RPMI7951 (cell line): ENCODE data around the gene ULK4. TPM values are rescaled to one million over a fixed set of nuclear protein-coding genes. Genes with fewer than 3 reads are reported as not detected.
A peak's percentile ranks its signal among the peaks of the same experiment; 100 is the strongest.
"Not testable (repeated sequence)": the region's sequence is repeated elsewhere in the genome, so short reads cannot be mapped to it uniquely, and the experiment has no call there.

Experiments used
- DNase-seq: peaks from one replicate; pipeline ENCODE4 v3.0.0-alpha.2; 2012; ENCODE audit warnings: low read depth
- total RNA-seq: library from RNA; depleted of rRNA; stranded (reverse); fragments of >200 nt; shearing (Covaris generic); gene quantifications from 2 replicates; pipeline ENCODE4 v1.2.3, GENCODE V29; 2014; rRNA removed

Gene ULK4
- total RNA-seq, result 8.4 and 9.0 TPM in 2 replicates

- DNase-seq, result peak; percentile 100
Observed at GRCh38 chr3:41961751-41962679, at the start of gene ULK4. ULK4 (minus strand) TSS chr3:41962103; CDS start chr3:41954759, 7,344 bp downstream.

GRCh38 chr3:42010530-42010929 is 48.6 kb upstream of the ULK4 start:
- no peak for DNase-seq

- DNase-seq, result no peak
Observed at GRCh38 chr3:42009456-42009855, 47.6 kb upstream of the ULK4 start.

GRCh38 chr3:42007785-42008184 is 45.9 kb upstream of the ULK4 start:
- no peak for DNase-seq

GRCh38 chr3:42005401-42005800 is 43.5 kb upstream of the ULK4 start:
- no peak for DNase-seq

- no peak for DNase-seq
Observed at GRCh38 chr3:42002790-42003189, 40.9 kb upstream of the ULK4 start.

- no peak for DNase-seq
Observed at GRCh38 chr3:42001777-42002176, 39.9 kb upstream of the ULK4 start.

GRCh38 chr3:41999909-42000308 is 38.0 kb upstream of the ULK4 start:
- no peak for DNase-seq

GRCh38 chr3:41997702-41998550 is 36.0 kb upstream of the ULK4 start:
- peak; percentile 35 for DNase-seq

GRCh38 chr3:41991437-41991836 is 29.5 kb upstream of the ULK4 start:
- peak; percentile 39 for DNase-seq

- no peak for DNase-seq
Observed at GRCh38 chr3:41989518-41989917, 27.6 kb upstream of the ULK4 start.

GRCh38 chr3:41987627-41988026 is 25.7 kb upstream of the ULK4 start:
- no peak for DNase-seq

- DNase-seq, result no peak
Observed at GRCh38 chr3:41986561-41986960, 24.7 kb upstream of the ULK4 start.

- DNase-seq, result no peak
Observed at GRCh38 chr3:41985018-41985417, 23.1 kb upstream of the ULK4 start.

- not testable (repeated sequence) for DNase-seq
Observed at GRCh38 chr3:41983091-41983490, 21.2 kb upstream of the ULK4 start.

- not testable (repeated sequence) for DNase-seq
Observed at GRCh38 chr3:41977401-41977800, 15.5 kb upstream of the ULK4 start.

GRCh38 chr3:41975416-41976103 is 13.7 kb upstream of the ULK4 start:
- no peak for DNase-seq

- no peak for DNase-seq
Observed at GRCh38 chr3:41974223-41974622, 12.3 kb upstream of the ULK4 start.

- no peak for DNase-seq
Observed at GRCh38 chr3:41972802-41973201, 10.9 kb upstream of the ULK4 start.

GRCh38 chr3:41966206-41966605 is 4.3 kb upstream of the ULK4 start:
- DNase-seq, result no peak

- no peak for DNase-seq
Observed at GRCh38 chr3:41963823-41964222, 1.9 kb upstream of the ULK4 start.
